DMS53 (cell line): ENCODE measurements around the gene CABP7.
"Not testable (repeated sequence)": the region's sequence is repeated elsewhere in the genome, so short reads cannot be mapped to it uniquely, and the experiment has no call there.

ENCODE experiments used
- DNase-seq: peaks from one replicate; lab custom pipeline; 2025; lab: John Stamatoyannopoulos, UW

The CABP7 gene

DNA sequence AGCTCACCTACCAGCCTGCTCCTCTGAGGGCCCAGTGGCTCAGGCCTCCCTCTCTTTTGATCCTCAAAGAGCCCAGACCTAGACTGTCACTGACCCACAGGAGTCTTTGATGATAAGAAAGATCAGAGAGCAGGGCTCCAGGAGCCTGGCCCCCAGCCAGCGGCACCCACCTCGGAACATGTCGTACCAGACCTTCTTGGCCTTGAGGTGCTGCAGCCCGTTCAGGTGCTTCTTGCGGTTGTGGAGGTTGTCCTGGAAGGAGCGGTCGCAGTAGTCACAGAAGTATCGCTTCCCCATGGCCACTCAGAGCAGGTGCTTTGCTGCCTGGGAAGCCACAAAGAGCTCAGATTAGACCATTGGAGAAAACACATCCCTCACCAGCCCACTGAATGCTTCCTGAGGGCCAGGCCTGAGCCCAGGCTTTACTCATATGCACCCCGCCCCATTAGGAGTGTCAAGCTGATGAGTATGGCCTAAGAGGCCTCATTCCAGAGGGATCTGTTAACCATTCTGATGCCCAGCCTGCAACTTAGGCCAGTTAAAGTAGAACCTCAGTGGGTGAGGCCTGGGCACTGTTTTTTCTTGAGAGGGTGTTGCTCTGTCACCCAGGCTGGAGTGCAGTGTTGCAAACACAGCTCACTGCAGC is 28.6 kb downstream of the CABP7 start:
- DNase-seq: no peak

DNA sequence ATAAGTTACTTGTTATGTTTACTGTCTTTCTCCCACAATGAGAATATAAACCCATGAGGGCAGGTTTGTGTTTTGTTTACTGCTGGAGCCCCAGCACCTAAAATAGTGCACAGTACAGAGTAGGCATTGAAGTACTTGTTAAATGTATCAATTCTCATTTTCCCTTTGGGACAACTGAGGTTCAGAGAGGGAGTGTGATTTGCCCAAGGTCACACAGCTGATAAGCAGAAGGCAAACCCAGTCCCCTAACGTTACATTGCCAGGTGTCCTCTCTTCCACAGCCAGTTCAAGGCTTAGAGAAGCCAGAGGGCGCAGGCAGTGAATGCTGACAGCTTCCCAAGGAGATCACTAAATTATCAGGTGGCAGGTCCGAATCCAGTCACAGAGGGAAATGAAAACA is 30.2 kb downstream of the CABP7 start:
- no peak for DNase-seq

DNA sequence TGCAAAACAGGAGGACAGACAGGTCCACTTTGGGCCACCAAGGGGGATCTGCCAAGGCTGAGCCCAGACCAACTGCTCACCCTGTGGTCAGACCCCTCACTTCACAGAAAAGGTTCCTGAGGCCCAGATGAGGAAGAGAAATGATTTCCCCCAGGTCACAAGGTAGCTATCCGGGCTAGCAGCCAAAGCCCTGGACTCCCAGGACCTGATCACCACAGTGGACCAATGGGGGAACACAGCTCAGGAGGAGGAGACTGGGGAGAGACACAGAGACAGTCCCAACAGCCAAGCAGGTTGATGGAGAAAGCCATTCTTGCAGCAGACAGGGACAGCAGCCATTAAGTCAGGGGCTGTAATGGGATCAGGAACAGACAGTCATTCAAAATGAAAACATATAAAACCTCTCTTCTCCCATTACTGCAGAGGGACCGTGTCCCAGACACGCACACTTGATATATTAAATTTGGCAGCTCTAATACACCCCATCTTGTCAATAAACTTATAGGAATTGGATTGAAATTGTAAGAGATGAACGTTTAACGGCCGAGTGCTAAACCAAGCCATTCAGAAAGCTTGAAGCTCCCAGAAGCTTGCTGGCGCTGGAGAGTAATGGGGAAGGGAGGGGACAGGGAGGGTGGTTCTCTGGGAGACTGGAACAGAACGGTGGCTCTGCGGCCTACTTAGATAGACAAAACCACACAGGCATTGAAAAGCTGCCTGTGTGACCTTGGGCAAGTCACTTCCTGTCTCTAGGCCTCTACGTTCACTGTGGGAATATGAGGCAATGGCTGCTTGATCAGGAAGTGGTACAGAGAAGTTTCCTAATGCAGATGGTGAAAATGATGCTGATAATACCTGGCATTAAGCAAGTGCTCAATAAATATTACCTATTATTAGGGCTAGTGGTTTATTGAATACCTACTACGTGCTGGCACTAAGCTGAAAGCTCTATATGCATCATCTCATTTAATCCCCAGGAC is 31.0 kb downstream of the CABP7 start:
- DNase-seq: no peak

DNA sequence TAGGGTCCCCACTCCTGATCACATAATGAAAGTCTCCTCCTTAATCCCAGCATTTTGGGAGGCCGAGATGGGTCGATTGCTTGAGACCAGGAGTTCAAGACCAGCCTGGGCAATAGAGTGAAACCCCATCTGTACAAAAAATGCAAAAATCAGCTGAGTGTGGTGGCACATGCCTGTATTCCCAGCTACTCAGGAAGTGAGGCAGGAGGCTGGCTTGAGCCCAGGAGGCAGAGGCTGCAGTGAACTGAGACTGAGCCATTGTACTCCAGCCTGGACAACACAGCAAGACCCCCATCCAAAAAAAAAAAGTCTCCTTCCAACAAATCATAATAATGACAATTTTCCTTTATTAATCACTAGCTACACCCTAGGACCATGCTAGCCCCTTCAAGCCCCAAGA is 31.9 kb downstream of the CABP7 start:
- no peak for DNase-seq

DNA sequence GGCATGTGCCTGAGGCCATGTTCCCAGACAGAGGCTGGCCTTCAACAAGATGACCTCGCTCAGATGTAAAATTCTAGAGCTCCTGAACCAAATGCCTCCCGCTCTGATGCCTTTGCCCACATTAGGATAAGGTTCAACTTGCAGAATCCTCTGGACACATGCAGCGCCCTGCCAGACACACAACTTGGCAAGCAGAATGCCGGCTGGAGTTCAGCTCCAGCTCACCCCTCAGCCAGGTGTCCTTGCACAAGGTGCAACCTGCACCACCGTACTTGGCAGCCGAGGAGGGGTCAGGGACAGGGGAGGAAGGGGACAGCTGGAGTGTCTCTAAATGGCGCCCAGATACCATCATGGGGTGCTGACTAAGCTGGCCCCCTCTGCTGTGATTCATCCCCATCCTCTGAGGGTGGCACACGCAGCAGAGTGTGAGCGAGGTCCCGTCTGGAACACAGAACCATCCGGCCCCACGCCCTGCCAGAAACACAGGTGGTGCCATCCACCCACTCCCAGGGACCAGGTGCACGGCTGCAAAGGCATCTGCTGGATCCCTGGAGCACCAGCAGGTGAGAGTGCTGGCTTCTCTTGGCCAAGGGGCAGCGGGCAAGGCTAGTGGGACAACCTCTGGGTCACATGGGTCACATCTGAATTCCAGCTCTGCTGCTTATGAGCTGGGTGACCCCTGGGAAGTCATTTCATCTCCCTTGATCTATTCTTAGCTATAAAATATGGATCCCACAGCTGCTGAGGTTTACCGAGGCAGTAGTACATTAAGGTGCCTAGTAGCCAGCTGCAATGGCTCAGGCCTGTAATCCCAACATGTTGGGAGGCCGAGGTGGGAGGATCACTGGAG is 34.2 kb downstream of the CABP7 start:
- DNase-seq: no peak

DNA sequence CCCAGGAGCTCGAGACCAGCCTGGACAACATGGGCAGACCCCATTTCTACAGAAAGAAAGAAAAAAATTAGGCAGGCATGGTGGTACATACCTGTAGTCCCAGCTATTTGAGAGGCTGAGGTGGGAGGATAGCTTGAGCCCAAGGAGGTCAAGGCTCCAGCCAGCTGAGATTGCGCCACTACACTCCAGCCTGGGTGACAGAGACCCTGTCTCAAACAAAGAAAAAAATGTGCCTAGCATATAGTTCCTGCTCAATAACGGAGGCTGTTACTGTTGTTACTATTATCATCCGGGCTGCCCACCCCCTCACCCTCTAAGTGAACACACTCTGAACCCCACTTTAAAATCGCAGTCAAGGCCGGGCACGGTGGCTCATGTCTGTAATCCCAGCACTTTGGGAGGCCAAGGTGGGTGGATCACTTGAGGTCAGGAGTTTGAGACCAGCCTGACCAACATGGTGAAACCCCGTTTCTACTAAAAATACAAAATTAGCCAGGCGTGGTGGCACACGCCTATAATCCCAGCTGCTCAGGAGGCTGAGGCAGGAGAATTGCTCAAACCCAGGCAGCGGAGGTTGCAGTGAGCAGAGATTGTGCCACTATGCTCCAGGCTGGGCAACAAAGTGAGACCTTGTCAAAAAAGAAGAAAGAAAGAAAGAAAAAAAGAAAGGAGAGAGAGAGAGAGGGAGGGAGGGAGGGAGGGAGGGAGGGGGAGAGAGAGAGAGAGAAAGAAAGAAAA is 35.0 kb downstream of the CABP7 start:
- not testable (repeated sequence) for DNase-seq

DNA sequence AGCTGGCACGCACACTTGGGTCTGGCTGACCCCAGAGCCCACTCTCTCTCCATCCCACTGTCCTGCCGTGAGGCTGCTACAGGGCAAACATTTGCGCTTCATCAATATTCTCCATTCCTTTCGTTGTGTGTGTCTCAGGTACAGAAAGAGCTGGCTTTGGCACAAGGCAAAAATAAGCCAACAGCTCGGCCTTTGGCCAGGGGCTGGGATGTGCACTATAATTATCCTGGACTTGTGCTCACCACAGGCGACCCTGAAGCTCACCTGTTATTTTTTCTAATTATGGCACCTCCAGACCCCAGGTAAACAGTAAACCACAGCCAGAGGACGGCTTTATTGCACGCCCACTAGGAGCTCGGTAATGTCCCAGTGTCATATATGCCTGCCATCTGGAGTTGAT is 36.1 kb downstream of the CABP7 start:
- DNase-seq: no peak

DNA sequence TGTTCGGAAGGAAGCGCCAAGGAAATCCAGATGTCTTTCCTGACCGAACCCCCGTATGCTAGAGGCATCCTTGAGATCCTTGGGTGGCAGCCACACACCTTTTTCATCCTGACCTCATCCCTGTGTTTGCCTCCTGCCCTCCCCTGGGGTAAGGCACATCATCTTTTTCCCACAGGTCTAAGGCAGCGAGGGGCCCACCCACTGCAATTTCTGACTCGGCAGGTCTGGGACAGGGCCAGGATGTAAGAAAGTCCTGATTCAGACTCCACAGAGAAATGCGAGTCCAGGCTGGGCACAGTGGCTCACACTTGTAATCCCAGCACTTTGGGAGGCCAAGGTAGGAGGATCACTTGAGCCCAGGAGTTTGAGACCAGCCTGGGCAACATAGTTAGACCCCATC is 36.5 kb downstream of the CABP7 start:
- no peak for DNase-seq

DNA sequence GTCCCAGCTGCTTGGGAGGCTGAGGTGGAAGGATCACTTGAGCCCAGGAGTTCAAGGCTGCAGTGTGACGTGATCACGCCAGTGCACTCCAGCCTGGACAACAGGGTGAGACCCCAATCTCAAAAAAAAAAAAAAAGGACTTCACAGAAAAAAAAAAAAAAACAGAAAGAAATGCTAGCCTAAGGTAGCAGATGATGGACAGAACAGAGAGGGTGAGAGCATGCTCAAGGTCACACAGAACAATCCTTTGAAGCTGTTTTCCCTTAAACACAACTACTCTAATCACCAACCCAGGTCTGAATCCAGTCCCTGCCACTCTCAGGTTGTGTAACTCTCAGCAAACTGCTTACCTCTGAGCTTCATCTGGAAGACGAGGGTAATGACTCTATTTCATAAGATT is 37.3 kb downstream of the CABP7 start:
- DNase-seq: no peak

DNA sequence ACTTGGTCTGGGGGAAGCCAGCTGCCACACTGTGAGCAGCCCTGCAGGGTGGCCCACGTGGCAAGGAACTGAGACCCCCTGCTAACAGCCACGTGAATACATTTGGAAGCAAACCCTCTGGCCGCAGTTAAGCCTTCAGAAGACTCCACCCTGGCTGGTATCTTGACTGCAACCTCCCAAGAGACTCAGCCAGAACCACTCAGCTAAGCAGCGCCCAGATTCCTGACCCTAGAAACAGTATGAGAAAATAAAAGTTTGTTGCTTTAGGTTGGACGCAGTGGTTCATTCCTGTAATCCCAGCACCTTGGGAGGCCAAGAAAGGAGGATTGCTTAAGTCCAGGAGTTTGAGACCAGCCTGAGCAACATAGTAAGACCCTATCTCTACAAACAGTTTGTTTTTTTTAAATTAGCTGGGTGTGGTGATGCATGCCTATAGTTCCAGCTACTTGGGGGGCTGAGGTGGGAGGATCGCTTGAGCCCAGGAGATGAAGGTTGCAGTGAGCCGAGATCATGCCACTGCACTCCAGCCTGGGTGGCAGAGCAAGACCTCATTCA is 38.3 kb downstream of the CABP7 start:
- DNase-seq: no peak

DNA sequence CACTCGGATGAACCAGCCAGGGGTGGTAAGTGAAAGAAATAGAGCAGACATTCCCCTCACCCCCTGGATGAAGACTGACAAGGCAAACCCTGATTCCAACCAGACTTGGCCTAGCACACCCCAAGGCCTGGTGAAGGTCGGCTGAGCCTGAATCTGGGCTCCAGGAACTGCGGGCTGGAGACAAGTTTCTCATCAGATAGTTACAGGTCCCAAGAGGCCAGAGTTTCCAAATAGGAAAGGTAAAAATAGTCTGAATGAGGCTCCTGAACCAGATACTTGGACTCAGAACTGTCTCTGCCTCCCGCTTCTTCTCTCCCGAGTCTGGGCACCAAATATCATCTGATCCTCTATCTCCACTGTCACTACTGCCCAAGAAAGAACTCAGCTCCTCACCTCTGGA is 39.2 kb downstream of the CABP7 start:
- DNase-seq: no peak

DNA sequence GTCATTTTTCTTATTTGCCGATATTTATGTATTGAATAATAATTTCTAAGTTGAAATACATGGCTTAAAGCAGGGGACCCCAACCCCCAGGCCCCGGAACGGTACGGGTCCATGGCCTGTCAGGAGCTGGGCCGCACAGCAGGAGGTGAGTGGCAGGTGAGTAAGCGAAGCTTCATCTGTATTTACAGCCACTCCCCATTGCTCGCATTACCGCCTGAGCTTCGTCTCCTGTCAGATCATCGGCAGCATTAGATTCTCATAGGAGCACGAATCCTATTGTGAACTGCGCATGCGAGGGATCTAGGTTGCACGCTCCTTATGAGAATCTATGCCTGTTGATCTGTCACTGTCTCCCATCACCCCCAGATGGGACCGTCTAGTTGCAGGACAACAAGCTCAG is 42.5 kb downstream of the CABP7 start:
- DNase-seq: peak; percentile 82

DNA sequence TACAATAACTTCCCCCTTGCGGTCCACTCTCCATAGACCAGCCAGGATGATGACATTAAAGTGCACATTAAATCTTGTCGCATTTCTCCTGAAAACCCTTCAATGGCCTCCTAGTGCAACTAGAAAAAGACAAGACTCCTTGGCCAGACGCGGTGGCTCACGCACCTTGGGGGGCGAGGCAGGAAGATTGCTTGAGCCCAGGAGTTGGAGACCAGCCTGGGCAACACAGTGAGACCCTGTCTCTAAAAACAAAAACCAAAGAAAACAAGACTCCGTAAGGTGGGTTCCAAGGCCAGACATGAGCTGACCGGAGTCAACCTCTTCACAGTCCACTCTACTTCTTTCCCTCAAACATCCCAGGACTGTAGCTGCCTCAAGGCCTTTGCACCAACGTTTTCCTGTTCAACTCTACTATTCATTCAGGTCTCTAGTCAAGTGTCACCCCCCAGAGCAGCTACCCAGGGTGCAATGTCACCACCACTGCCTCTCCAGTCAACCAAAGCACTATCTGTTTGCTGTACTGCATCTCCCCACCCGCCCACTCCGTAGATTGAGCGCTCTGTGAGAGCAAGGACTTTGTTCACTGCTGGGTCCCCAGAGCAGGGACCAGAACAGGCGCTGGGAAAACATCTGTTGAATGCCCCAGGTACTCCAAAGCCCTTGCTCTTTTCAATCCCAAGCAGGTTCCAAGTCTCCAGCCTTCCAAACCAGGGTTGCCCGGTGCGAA is 46.3 kb downstream of the CABP7 start:
- DNase-seq: peak; percentile 58

DNA sequence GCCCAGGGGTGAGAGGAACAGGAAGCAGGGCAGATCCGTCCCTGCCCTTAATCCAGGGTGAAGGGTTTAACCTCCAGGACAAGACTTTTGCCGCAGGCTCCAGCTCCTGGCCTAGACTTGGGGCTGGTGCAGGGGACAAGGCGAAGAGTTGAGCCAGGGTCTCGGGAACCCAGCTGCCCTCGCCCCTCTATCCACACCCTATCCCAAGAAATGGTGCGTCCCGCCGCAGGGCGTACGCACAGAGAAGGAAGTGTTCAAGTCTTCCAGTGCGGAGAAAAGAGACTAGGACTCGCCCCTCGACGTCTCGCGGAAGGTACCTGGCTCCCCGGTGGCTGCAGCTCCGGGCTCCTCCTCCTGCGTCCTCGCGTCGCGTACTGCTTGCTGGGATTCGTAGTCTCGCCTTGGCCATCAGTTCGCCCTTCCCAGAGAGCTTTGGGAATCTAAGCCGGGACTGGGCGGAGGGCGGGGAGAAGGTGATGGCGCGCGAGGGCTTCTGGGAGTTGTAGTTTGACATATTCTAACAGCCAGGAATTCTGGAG is 46.9 kb downstream of the CABP7 start, which contains the start of gene ZMAT5:
Gene ZMAT5, minus strand, starts transcription at position 376 of the 539 bp plus-strand sequence. CDS start 18,463 bp downstream, outside the sequence.
- peak; percentile 93 for DNase-seq

DNA sequence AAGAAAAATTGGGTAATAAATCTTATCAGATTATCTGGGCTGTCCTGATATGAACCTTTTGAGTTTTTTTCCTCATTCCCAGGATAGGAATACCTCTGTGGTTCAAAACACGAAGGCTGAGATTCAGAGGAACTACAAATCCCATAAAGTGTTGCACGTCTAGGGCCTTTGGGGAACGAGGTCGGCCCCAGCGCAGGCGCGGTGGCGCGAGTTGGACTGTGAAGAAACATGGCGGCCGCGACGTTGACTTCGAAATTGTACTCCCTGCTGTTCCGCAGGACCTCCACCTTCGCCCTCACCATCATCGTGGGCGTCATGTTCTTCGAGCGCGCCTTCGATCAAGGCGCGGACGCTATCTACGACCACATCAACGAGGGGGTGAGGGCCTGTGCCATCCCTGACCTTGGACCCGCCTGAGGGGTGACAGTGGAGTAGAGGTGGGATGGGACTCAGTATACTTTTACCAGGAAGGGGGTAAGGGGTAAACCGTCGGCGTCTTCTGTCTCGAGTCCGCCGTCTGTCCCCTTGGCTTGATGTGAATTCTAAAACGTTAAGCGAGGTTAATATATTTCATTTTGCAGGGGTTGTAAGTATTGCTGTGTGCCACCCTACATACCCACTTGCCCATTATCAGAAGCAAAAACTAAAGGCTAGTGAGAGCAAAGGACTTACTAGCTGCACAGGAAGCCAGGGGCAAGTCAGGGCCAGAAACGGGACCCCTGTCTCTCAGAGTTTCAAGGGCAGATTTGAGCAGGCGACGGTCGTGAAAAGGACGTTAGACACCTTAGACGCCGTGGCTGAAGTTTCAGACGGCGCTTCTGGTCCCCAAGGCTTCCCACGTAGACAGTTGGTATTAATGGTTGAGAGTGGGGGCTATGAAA is 47.6 kb downstream of the CABP7 start, which contains the start of gene UQCR10:
Gene UQCR10, plus strand, starts transcription at position 199 of the 881 bp plus-strand sequence. Its CDS starts 30 bp downstream, at position 229.
- DNase-seq: peak; percentile 84

DNA sequence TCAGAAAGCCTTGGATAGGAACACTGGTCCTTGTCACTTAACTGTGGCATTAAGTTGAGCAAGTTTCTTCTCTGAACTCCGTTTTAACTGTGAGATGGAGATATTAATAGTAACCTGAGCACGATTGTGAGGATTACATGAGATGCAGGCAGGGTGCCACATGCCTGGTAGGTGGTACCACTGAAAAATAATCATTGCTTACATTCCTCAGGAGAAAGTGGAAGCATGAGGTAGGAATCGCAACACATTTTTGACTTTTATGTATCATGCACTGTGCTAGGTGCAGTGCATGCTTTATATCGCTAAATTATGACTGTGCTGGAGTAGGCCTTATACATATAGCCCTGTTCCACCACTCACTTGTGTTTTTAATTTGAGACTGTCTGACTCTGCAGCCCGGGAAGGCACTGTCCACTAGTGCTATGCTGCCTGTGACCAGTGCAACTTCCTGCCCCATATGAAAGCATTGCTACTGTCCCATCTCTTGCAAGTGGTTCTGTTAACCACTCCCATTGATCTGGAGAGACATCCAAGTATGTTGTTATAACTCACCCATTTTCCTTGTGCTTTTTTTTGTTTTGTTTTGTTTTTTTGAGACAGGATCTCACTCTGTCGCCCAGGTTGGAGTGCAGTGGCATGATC is 48.4 kb downstream of the CABP7 start:
- no peak for DNase-seq

DNA sequence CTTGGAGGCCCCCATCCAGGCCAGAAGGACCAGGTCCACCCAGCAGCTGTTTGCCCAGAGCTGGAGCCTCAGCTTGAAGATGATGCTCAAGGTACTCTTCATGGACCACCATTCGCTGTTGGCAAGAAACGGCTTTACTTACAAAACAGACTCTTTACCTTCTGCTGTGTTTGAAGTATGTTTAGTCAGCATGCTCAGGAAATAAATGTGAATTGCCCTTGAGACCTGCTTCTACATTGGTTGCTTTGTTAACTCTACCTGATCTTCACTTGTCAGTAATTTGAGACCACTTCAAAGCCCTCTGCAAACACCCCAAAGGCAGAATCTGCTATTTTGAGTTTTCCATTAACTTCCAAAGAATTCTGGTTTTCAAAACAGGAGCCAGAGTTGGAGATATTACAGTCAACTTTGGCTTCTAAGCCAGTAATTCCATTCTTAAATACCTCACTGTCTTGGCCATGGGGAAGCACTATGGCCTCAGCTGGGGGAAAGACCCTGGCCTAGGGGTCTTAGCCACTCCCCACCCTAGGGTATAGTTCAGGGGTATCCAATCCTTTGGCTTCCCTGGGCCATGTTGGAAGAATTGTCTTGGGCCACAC is 50.0 kb downstream of the CABP7 start:
- DNase-seq: peak; percentile 22

DNA sequence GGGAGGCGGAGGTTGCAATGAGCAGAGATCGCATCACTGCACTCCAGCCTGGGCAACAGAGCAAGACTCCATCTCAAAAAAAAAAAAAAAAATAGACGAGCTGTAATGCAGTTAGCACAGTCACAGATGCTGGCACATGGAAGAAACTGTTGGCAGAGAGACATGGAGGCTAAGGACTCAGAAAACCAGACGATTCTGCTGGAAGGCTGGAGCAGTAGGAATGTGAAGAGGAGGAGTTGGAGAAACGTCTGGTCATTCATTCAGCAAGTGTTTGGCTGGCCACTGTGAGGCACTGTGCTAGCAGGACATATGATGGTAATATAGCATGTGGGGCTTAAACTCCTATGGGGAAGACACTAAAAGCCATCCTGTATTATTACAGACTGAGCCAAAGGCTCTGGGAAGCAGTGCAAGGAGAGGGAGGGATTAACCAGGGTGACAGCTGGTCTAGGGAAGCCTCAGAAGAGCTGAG is 52.4 kb downstream of the CABP7 start:
- DNase-seq: peak; percentile 39
